ENCODE results near the gene TMTC2. TPM values are rescaled to one million over a fixed set of nuclear protein-coding genes. Genes with fewer than 3 reads are reported as not detected.

Gene TMTC2
- total RNA-seq, 1 donor from 2014 or later = 3.4 TPM

DNA sequence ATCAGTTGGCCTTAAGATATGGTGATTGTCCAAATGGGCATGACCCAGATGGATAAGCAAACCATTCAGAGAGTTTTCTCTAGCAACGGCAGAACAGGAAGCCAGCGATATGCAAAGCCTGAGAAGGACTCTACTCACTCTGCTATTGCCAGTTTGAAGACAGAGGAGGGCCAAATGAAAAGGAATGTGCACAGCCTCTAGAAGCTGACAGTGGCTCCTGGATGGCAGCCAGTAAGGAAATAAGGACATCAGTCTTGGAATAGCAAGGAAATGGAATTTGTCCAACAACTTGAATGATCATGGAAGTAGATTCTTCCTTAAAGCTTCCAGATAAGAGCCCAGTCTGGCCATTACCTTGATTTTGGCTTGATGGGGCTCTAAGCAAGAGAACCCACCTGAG is 60.0 kb downstream of the TMTC2 start:
- no peak overlapping the region for H3K4me3 ChIP-seq
- H3K27ac ChIP-seq (replicated peaks) = peak overlapping the region; percentile 3
- DNase-seq = no peak
- H3K27me3 ChIP-seq (ENCODE audit: low read depth) = no peaks in the 10 kb centered on the region
- no peaks in the 10 kb centered on the region for H3K9me3 ChIP-seq (replicated peaks)
- TF ChIP-seq, protein P1, sequence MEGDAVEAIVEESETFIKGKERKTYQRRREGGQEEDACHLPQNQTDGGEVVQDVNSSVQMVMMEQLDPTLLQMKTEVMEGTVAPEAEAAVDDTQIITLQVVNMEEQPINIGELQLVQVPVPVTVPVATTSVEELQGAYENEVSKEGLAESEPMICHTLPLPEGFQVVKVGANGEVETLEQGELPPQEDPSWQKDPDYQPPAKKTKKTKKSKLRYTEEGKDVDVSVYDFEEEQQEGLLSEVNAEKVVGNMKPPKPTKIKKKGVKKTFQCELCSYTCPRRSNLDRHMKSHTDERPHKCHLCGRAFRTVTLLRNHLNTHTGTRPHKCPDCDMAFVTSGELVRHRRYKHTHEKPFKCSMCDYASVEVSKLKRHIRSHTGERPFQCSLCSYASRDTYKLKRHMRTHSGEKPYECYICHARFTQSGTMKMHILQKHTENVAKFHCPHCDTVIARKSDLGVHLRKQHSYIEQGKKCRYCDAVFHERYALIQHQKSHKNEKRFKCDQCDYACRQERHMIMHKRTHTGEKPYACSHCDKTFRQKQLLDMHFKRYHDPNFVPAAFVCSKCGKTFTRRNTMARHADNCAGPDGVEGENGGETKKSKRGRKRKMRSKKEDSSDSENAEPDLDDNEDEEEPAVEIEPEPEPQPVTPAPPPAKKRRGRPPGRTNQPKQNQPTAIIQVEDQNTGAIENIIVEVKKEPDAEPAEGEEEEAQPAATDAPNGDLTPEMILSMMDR (IDR thresholded peaks at IDR 0.05; ENCODE audit: borderline replicate concordance) = no peak
- H3K36me3 ChIP-seq = no peaks in the 10 kb centered on the region
- intact Hi-C loops (cut with micrococcal nuclease) = no loop called here
- H3K4me1 ChIP-seq = peaks cover 17% of the 10 kb centered on the region

DNA sequence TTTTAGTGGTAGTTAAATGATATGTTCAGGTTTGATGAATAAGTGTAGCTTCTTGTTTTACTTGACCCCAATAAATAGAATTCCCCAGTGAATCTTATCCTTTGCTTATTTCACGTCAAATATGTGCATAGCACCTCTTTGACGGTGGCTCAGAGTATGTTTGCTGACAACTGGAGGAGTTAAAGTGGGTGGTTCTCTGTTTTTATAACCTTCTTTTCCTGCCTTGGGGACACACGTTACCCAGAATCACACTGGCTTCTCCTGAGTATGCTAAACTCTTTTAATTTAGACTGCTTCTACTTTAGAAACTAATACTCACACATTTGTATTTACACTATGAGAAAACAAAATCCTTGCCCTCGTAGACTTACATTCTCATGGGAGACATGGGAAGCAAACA is 62.3 kb downstream of the TMTC2 start:
- peaks cover 17% of the 10 kb centered on the region for H3K4me1 ChIP-seq
- DNase-seq = no peak
- TF ChIP-seq, protein P1 (IDR thresholded peaks at IDR 0.05; ENCODE audit: borderline replicate concordance) = no peak
- H3K36me3 ChIP-seq = no peaks in the 10 kb centered on the region
- intact Hi-C loops (cut with micrococcal nuclease) = no loop called here
- no peaks in the 10 kb centered on the region for H3K9me3 ChIP-seq (replicated peaks)
- no peak overlapping the region for H3K27ac ChIP-seq (replicated peaks)
- H3K27me3 ChIP-seq (ENCODE audit: low read depth) = no peaks in the 10 kb centered on the region
- H3K4me3 ChIP-seq = no peak overlapping the region

DNA sequence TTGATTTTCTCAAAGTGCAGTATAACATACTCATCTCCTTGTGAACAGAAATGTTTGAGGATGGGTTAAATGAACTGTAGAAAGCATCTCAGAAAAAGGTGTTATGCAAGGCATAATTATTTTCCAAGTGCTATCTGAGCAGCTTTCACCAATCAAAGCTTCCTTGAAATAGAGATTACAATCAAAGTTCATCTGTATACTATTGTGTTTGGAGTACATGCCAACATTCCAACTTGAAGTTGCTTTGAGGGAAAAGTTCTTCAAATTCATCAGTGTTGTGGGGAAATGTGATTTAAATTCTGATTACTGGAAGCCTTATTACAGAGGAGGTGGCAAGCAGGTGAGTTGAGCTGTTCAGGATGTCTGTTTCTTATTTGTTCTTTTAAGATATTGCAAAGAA is 68.2 kb downstream of the TMTC2 start:
- intact Hi-C loops (cut with micrococcal nuclease) = no loop called here
- H3K27me3 ChIP-seq (ENCODE audit: low read depth) = no peaks in the 10 kb centered on the region
- no peaks in the 10 kb centered on the region for H3K9me3 ChIP-seq (replicated peaks)
- no peak for DNase-seq
- H3K4me1 ChIP-seq = peaks cover 19% of the 10 kb centered on the region
- H3K36me3 ChIP-seq = no peaks in the 10 kb centered on the region
- no peak overlapping the region for H3K4me3 ChIP-seq
- no peak overlapping the region for H3K27ac ChIP-seq (replicated peaks)
- TF ChIP-seq, protein P1 (IDR thresholded peaks at IDR 0.05; ENCODE audit: borderline replicate concordance) = no peak

DNA sequence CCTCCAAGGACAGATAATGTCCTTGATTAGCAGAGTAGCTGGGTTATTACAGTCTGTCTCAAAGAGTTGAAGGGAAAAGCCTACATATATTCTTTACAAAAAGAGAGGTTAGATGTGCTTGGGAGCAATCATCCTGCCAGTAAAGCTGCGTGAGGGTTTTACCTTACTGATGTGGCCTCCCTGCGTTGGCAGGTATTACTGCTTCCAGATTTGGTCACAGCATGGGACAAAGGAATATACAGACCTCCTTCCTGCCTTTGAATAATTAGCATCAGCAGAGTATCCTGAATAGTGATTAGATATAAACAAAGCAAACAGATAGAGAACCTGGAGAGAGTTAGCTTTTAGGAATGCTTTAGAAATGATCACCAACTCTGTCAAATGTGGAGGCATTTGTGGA is 69.6 kb downstream of the TMTC2 start:
- no peak overlapping the region for H3K4me3 ChIP-seq
- DNase-seq = no peak
- H3K9me3 ChIP-seq (replicated peaks) = no peaks in the 10 kb centered on the region
- intact Hi-C loops (cut with micrococcal nuclease) = no loop called here
- H3K27ac ChIP-seq (replicated peaks) = no peak overlapping the region
- TF ChIP-seq, protein P1 (IDR thresholded peaks at IDR 0.05; ENCODE audit: borderline replicate concordance) = no peak
- H3K27me3 ChIP-seq (ENCODE audit: low read depth) = no peaks in the 10 kb centered on the region
- H3K4me1 ChIP-seq = peaks cover 19% of the 10 kb centered on the region
- H3K36me3 ChIP-seq = no peaks in the 10 kb centered on the region

DNA sequence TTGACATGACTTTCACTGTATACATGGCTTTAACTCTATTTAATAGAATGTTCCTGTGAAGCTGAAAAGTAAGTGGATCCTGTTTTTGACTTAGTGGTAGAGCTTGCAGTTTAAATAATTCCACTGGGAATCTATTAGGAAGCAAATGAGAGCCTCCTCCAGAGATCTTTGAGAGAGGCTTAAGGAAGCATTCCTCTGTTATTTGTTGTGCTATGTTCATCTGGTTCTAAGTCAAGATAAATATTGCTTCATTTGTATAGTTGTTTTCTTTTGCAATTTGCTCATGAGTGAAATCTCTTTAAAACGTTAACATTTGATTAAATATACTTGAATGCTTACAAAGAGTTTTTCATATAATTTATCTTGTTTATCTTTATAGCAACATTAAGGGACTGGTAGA is 70.4 kb downstream of the TMTC2 start:
- TF ChIP-seq, protein P1 (IDR thresholded peaks at IDR 0.05; ENCODE audit: borderline replicate concordance) = no peak
- DNase-seq = no peak
- peaks cover 19% of the 10 kb centered on the region for H3K4me1 ChIP-seq
- H3K36me3 ChIP-seq = no peaks in the 10 kb centered on the region
- no peak overlapping the region for H3K27ac ChIP-seq (replicated peaks)
- intact Hi-C loops (cut with micrococcal nuclease) = no loop called here
- no peaks in the 10 kb centered on the region for H3K9me3 ChIP-seq (replicated peaks)
- no peak overlapping the region for H3K4me3 ChIP-seq
- H3K27me3 ChIP-seq (ENCODE audit: low read depth) = no peaks in the 10 kb centered on the region

DNA sequence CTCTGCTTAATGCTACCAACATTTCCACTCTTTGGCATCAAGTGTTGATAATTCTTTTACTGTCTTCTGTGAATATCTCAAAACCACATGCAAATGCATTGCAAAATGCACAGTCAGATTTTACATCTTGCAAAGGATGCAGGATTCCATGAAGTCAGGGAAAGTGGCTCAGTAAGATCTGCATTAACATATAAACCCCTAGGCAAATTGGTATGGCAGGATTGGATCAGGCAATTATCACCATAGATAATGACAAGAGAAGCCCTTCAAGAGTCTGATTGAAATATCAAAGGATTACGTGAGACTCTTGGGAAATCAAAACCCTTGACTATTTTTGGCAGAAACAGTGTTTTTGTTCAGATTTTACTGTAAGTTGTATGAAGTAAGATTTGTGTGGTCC is 71.0 kb downstream of the TMTC2 start:
- Histone ChIP-seq H3K27ac (replicated peaks) (no peak overlapping the region), H3K9me3 (replicated peaks) (no peaks in the 10 kb centered on the region), H3K27me3 (ENCODE audit: low read depth) (no peaks in the 10 kb centered on the region), H3K4me3 (no peak overlapping the region), H3K36me3 (no peaks in the 10 kb centered on the region), H3K4me1 (peaks cover 19% of the 10 kb centered on the region)
- TF ChIP-seq, protein P1 (IDR thresholded peaks at IDR 0.05; ENCODE audit: borderline replicate concordance) = no peak
- DNase-seq = no peak
- intact Hi-C loops (cut with micrococcal nuclease) = no loop called here

Measured in left ventricle myocardium inferior (tissue), 1 donor.